AG04450 (cell line): Measurements from ENCODE around the gene SLC8B1. TPM values are rescaled to one million over a fixed set of nuclear protein-coding genes. Genes with fewer than 3 reads are reported as not detected.

Source experiments
- CTCF ChIA-PET: fragments of 300-600, 350-600 bp; formaldehyde crosslinking; extraction: SDS; loops from one replicate; lab custom pipeline; 2022; ENCODE audit warnings: antibody characterized with exemption, inconsistent platforms; lab: Charles Lee
- POLR2A ChIA-PET: fragments of 350-600 bp; formaldehyde crosslinking; extraction: SDS; loops from one replicate; lab custom pipeline; 2021; ENCODE audit warnings: antibody characterized with exemption, inconsistent platforms; lab: Yijun Ruan, JAX
- DNase-seq: peaks from one replicate; pipeline ENCODE4 v3.0.0-alpha.2; 2011; ENCODE audit warnings: low read depth, low spot score
- H3K27ac ChIP-seq: one replicate; pipeline ENCODE4 v1.5.1; 2012; ENCODE audit warnings: low read depth, low read length, control low read depth
- H3K27me3 ChIP-seq: one replicate; pipeline ENCODE4 v1.6.0; 2012; ENCODE audit warnings: low read length; ENCODE audit not compliant: control insufficient read depth, insufficient read depth
- H3K4me3 ChIP-seq: 2 replicates; pipeline ENCODE4 v1.5.1; 2011; ENCODE audit warnings: mild to moderate bottlenecking, low read depth, low read length, control low read depth
- H3K9me3 ChIP-seq: 2 replicates; pipeline ENCODE4 v1.5.1; 2012; ENCODE audit warnings: low read length; ENCODE audit not compliant: control insufficient read depth, insufficient read depth
- CTCF ChIP-seq: IDR thresholded peaks from 2 replicates; pipeline ENCODE4 v1.5.1; 2011; ENCODE audit warnings: low read depth, low read length, control low read depth, inconsistent platforms
- polyA plus RNA-seq: library from polyadenylated mRNA; depleted of rRNA; stranded (reverse); fragments of >200 nt; gene quantifications from 2 replicates; pipeline ENCODE4 v1.2.3, GENCODE V29; 2011

Gene SLC8B1
- polyA plus RNA-seq, 1 experiment = 12.1 TPM

GRCh38 chr12:113253532-113254285 is 81.2 kb downstream of the SLC8B1 start:
- Histone ChIP-seq H3K27me3 (no peaks in the 10 kb centered on the region), H3K9me3 (peaks cover 12% of the 10 kb centered on the region), H3K27ac (no peak overlapping the region), H3K4me3 (no peak overlapping the region)
- TF ChIP-seq CTCF = no peak
- ChIA-PET CTCF (no interaction called here), POLR2A (interaction anchor here (0.6 to 1.0 kb wide), 2 partner anchors 9 to 146 kb away, joined by 3 to 4 read pairs; no protein-coding TSS in a partner anchor)
- no peak for DNase-seq

- no peak for TF ChIP-seq CTCF
- no peak overlapping the region for H3K4me3 ChIP-seq
- H3K27me3 ChIP-seq = no peaks in the 10 kb centered on the region
- peaks cover 12% of the 10 kb centered on the region for H3K9me3 ChIP-seq
- no peak for DNase-seq
- ChIA-PET CTCF (no interaction called here), POLR2A (no interaction called here)
- no peak overlapping the region for H3K27ac ChIP-seq
Measured at GRCh38 chr12:113252494-113252893, 82.4 kb downstream of the SLC8B1 start.

GRCh38 chr12:113251404-113252070 is 83.4 kb downstream of the SLC8B1 start:
- Histone ChIP-seq H3K27me3 (no peaks in the 10 kb centered on the region), H3K27ac (no peak overlapping the region), H3K4me3 (no peak overlapping the region), H3K9me3 (peaks cover 12% of the 10 kb centered on the region)
- no peak for DNase-seq
- TF ChIP-seq CTCF = no peak
- POLR2A ChIA-PET = no interaction called here
- CTCF ChIA-PET = no interaction called here

GRCh38 chr12:113250045-113250444 is 84.9 kb downstream of the SLC8B1 start:
- Histone ChIP-seq H3K27ac (no peak overlapping the region), H3K27me3 (no peaks in the 10 kb centered on the region), H3K4me3 (no peak overlapping the region), H3K9me3 (peaks cover 12% of the 10 kb centered on the region)
- ChIA-PET CTCF (interaction anchor here (0.9 kb wide), 1 partner anchor 175 kb away, joined by 3 read pairs; no protein-coding TSS in a partner anchor), POLR2A (no interaction called here)
- TF ChIP-seq CTCF = no peak
- DNase-seq = no peak

- Histone ChIP-seq H3K27ac (no peak overlapping the region), H3K27me3 (no peaks in the 10 kb centered on the region), H3K4me3 (no peak overlapping the region), H3K9me3 (peaks cover 12% of the 10 kb centered on the region)
- ChIA-PET CTCF (interaction anchor here (0.9 kb wide), 1 partner anchor 176 kb away, joined by 3 read pairs; no protein-coding TSS in a partner anchor), POLR2A (no interaction called here)
- TF ChIP-seq CTCF = no peak
- DNase-seq = no peak
Measured at GRCh38 chr12:113249546-113249945, 85.4 kb downstream of the SLC8B1 start.
